OCI-LY3 (cell line): ENCODE results near the gene SLC13A3.

ENCODE experiments used
- H2AFZ ChIP-seq: fragments of 200-600, 300-600 bp; shearing (Covaris generic); 2 replicates; pipeline ENCODE4 v1.6.0; 2014; ENCODE audit warnings: antibody characterized with exemption, low read depth, low read length
- H3K27ac ChIP-seq: fragments of 200-600, 300-600 bp; sonication (generic); 2 replicates; pipeline ENCODE4 v1.5.1; 2014; ENCODE audit warnings: mild to moderate bottlenecking, low read length, moderate library complexity, mixed read lengths
- H3K27me3 ChIP-seq: fragments of 200-600, 300-600 bp; sonication (generic); 2 replicates; pipeline ENCODE4 v1.6.1; 2014; ENCODE audit warnings: low read depth, low read length, mixed read lengths
- H3K36me3 ChIP-seq: fragments of 200-600, 300-600 bp; sonication (generic); replicated peaks from 2 replicates; pipeline ENCODE3; 2014; ENCODE audit warnings: low read depth, low read length, mixed read lengths
- H3K4me1 ChIP-seq: fragments of 300-600, 200-600 bp; sonication (generic); 2 replicates; pipeline ENCODE4 v1.6.1; 2014; ENCODE audit warnings: low read length, mixed read lengths
- H3K4me2 ChIP-seq: fragments of 200-600, 300-600 bp; sonication (generic); 2 replicates; pipeline ENCODE4 v1.6.1; 2014; ENCODE audit warnings: low read length, mixed read lengths
- H3K4me3 ChIP-seq: fragments of 300-600, 200-600 bp; sonication (generic); 2 replicates; pipeline ENCODE4 v1.5.1; 2014; ENCODE audit warnings: antibody characterized with exemption, mild to moderate bottlenecking, low read length, moderate library complexity
- H3K79me2 ChIP-seq: fragments of 300-600, 200-600 bp; shearing (Covaris generic); 2 replicates; pipeline ENCODE4 v1.6.1; 2014; ENCODE audit warnings: mild to moderate bottlenecking, low read length, mixed read lengths
- H3K9ac ChIP-seq: fragments of 300-600, 200-600 bp; shearing (Covaris generic); 2 replicates; pipeline ENCODE4 v1.6.0; 2014; ENCODE audit warnings: mild to moderate bottlenecking, low read length, moderate library complexity
- H3K9me3 ChIP-seq: fragments of 200-600, 300-600 bp; shearing (Covaris generic); 2 replicates; pipeline ENCODE4 v1.6.1; 2014; ENCODE audit warnings: low read length, mixed read lengths; ENCODE audit not compliant: insufficient read depth
- H4K20me1 ChIP-seq: fragments of 200-600, 300-600 bp; sonication (generic); 2 replicates; pipeline ENCODE4 v1.6.1; 2016; ENCODE audit warnings: low read length, mixed read lengths; ENCODE audit not compliant: insufficient read depth
- CTCF ChIP-seq: fragments of 200-600, 300-600 bp; sonication (generic); IDR thresholded peaks from 2 replicates; pipeline ENCODE4 v1.5.1; 2014; ENCODE audit warnings: antibody characterized with exemption, low read length, low read depth
- EZH2phosphoT487 ChIP-seq: fragments of 200-600 bp; shearing (Covaris generic); IDR thresholded peaks from 2 replicates; pipeline ENCODE4 v1.6.1; 2018; ENCODE audit warnings: antibody characterized with exemption, mixed run types, low read depth

SLC13A3 gene

GRCh38 chr20:46650575-46651090 is 626 bp downstream of the SLC13A3 start:
- H3K4me3 ChIP-seq = no peak overlapping the region
- no peaks in the 10 kb centered on the region for H3K36me3 ChIP-seq
- H3K4me2 ChIP-seq = no peak overlapping the region
- H3K27me3 ChIP-seq = peaks cover 44% of the 10 kb centered on the region
- H4K20me1 ChIP-seq = no peaks in the 10 kb centered on the region
- no peak overlapping the region for H2AFZ ChIP-seq
- no peak overlapping the region for H3K9ac ChIP-seq
- TF ChIP-seq EZH2phosphoT487 = no peak
- no peaks in the 10 kb centered on the region for H3K9me3 ChIP-seq
- H3K27ac ChIP-seq = no peak overlapping the region
- H3K4me1 ChIP-seq = no peaks in the 10 kb centered on the region
- H3K79me2 ChIP-seq = no peaks in the 10 kb centered on the region

GRCh38 chr20:46649965-46650542 is 1.2 kb downstream of the SLC13A3 start:
- no peak overlapping the region for H2AFZ ChIP-seq

GRCh38 chr20:46649650-46649949 is 1.7 kb downstream of the SLC13A3 start:
- Histone ChIP-seq H3K4me1 (no peaks in the 10 kb centered on the region), H3K9ac (no peak overlapping the region), H3K79me2 (no peaks in the 10 kb centered on the region), H3K27me3 (peaks cover 54% of the 10 kb centered on the region), H3K36me3 (no peaks in the 10 kb centered on the region), H3K9me3 (no peaks in the 10 kb centered on the region), H4K20me1 (no peaks in the 10 kb centered on the region), H2AFZ (no peak overlapping the region), H3K27ac (no peak overlapping the region), H3K4me3 (no peak overlapping the region), H3K4me2 (no peak overlapping the region)
- TF ChIP-seq CTCF = no peak

More at GRCh38 chr20:46649965-46650542, 1.2 kb downstream of the SLC13A3 start:
- no peaks in the 10 kb centered on the region for H3K36me3 ChIP-seq
- no peak for TF ChIP-seq CTCF
- TF ChIP-seq EZH2phosphoT487 = no peak
- H3K4me3 ChIP-seq = no peak overlapping the region
- H3K9me3 ChIP-seq = no peaks in the 10 kb centered on the region
- no peaks in the 10 kb centered on the region for H3K79me2 ChIP-seq
- no peaks in the 10 kb centered on the region for H4K20me1 ChIP-seq
- H3K27me3 ChIP-seq = peaks cover 50% of the 10 kb centered on the region
- no peak overlapping the region for H3K27ac ChIP-seq
- H3K4me1 ChIP-seq = no peaks in the 10 kb centered on the region
- H3K4me2 ChIP-seq = no peak overlapping the region
- H3K9ac ChIP-seq = no peak overlapping the region

- H3K4me1 ChIP-seq = no peaks in the 10 kb centered on the region
- H3K9me3 ChIP-seq = no peaks in the 10 kb centered on the region
- TF ChIP-seq CTCF (no peak), EZH2phosphoT487 (no peak)
- H4K20me1 ChIP-seq = no peaks in the 10 kb centered on the region
- no peak overlapping the region for H2AFZ ChIP-seq
- no peak overlapping the region for H3K4me2 ChIP-seq
- H3K36me3 ChIP-seq = no peaks in the 10 kb centered on the region
- H3K27ac ChIP-seq = no peak overlapping the region
- H3K4me3 ChIP-seq = no peak overlapping the region
- no peak overlapping the region for H3K9ac ChIP-seq
- H3K27me3 ChIP-seq = peaks cover 59% of the 10 kb centered on the region
- no peaks in the 10 kb centered on the region for H3K79me2 ChIP-seq
These were observed 2.2 kb downstream of the SLC13A3 start for GRCh38 chr20:46648903-46649649.
